LNCaP clone FGC (cell line): ENCODE results near the gene NHERF1.

Source experiments
- DNase-seq: peaks from one replicate; pipeline ENCODE4 v3.0.0-alpha.2; 2011; ENCODE audit warnings: low read depth
- H3K4me3 ChIP-seq: 2 replicates; pipeline ENCODE4 v1.5.1; 2011; ENCODE audit warnings: mild to moderate bottlenecking, low read depth, low read length, control low read depth
- TF ChIP-seq, protein P1 (sequence below): IDR thresholded peaks from 2 replicates; pipeline ENCODE4 v1.5.1; 2012; ENCODE audit warnings: mild to moderate bottlenecking; ENCODE audit not compliant: control insufficient read depth, insufficient read depth; ENCODE audit errors: extremely low read depth

NHERF1 gene

DNA sequence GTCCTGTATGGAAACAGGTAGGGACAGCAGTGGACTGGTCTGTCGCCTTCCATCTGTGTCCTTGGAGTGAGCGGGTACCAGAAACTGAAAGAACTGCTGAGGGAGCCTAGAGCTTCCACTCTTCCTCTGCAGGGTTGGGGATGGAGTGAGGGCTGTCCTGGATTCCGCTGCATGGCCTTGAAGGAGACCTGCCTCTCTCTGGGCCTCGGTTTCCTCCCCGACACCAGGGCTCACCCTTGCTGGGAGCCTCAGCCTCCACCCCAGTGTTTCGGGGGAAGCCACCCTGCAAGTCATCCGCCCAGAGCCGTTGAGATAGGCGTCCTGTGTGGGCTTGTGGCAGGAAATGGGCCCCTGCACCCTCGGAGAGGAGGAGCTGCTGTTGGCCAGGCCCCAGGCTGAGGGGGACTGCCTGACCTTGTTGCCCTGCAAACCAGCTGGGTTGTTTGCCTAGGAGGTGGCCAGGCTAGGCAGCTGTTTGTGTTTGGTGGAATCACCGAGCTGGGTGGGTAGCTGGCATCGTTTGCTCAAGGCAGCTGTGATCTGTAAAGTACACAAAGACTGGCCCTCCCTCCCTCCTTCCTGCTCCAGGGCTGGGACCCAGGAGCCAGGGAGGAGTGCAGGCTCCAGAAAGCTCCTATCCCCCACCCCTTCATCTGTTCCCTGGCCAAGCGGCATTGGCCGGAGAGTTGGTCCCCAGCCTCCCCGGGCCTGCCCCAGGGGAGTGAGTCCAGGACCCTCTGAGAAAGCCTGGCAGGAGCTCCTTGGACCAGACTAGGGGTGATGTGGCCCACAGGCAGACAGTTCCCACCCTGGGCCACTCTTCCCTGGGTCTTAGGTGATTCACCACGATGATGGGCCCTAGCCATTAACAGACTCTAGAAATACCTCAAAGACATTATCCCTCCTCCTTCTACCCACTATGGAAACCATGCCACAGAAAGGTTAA lies 10.1 kb upstream of the NHERF1 start:
- DNase-seq = no peak
- TF ChIP-seq, protein P1, sequence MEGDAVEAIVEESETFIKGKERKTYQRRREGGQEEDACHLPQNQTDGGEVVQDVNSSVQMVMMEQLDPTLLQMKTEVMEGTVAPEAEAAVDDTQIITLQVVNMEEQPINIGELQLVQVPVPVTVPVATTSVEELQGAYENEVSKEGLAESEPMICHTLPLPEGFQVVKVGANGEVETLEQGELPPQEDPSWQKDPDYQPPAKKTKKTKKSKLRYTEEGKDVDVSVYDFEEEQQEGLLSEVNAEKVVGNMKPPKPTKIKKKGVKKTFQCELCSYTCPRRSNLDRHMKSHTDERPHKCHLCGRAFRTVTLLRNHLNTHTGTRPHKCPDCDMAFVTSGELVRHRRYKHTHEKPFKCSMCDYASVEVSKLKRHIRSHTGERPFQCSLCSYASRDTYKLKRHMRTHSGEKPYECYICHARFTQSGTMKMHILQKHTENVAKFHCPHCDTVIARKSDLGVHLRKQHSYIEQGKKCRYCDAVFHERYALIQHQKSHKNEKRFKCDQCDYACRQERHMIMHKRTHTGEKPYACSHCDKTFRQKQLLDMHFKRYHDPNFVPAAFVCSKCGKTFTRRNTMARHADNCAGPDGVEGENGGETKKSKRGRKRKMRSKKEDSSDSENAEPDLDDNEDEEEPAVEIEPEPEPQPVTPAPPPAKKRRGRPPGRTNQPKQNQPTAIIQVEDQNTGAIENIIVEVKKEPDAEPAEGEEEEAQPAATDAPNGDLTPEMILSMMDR = no peak
- no peak overlapping the region for H3K4me3 ChIP-seq

DNA sequence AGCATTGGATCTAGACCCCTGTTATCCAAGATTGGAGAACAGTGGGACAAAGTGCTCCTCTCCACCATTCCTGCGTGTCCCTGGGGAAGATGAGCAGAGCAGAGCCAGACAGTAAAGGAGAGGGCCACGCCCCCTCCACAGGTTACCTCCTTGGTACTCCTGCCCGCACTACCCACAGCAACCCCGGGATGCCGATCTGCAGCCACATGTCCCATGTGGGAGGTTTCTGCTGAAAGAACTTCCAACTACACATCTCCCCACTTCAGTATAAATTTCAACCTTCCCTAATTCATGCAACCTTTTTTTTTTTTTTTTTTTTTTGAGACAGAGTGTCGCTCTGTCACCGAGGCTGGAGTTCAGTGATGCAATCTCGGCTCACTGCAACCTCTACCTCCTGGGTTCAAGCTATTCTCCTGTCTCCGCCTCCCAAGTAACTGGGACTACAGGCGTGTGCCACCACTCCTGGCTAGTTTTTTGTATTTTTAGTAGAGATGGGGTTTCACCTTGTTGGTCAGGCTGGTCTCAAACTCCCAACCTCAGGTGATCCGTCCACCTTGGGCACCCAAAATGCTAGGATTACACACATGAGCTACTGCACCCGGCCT lies 9.1 kb upstream of the NHERF1 start:
- DNase-seq = no peak
- TF ChIP-seq, protein P1 = no peak
- H3K4me3 ChIP-seq = no peak overlapping the region

DNA sequence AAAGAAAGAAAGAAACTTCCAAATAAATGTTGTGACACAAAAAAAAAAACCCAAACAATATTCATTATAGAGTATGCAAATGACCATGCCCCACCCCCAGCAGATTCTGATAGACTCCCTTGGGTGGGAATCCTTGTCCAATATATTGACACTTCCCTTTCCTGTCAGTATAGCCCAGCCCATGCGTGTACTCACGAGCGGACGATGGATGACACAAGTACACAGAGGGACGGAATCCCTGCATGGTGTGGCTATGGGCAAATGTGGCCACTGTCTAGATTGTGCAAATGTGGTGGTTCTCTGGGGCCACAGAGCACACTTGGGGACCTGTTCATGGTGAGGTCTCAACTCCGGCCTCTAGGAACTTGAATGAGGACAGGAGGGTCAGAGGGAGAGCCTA lies 8.3 kb upstream of the NHERF1 start:
- no peak overlapping the region for H3K4me3 ChIP-seq
- TF ChIP-seq, protein P1 = no peak
- no peak for DNase-seq

DNA sequence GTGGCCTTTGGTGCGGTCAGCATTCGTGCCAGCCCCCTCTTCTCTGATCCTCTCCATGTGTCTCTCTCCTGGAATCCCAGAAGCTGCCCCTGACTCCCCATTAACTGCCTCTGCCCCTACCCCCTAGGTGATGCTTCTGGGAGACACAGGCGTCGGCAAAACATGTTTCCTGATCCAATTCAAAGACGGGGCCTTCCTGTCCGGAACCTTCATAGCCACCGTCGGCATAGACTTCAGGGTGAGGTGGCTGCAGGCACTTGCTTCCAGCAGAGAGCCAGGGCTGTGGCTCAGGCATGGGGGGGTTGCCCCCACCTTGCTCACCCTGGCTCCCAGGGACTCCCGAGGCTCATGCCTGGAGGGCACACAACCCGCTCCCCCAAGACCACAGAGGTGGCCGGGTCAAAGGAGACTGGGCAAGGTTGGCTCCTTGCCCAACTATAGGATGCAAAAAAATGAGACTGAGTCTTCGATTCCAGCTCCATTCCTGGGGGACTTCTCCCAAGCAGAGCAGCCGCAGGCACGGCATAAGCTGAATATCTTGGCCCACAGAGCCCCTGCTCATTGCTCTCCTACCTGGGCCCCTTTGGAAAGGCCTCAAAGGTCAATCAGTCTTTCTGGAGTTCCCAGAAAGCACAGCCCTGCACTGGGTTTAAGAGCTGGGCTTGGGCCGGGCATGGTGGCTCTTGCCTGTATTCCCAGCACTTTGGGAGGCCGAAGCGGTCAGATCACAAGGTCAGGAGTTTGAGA lies 7.6 kb upstream of the NHERF1 start:
- no peak for DNase-seq
- H3K4me3 ChIP-seq = no peak overlapping the region
- TF ChIP-seq, protein P1 = no peak

DNA sequence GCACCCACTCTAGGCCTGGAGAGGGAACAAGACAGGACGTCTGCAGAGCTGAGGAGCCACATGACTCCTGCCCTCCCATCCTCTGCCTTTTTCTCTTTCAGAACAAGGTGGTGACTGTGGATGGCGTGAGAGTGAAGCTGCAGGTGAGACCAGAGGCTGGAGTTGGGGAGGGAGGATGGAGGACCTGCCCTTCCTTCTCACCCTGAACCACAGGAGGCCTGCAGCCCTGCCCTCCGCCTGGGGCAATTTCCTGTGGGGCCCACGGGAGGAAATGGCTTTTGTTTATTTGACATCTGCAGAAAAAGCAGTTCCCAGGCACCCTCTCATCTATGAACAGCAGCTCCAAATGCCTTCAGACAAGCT lies 6.3 kb upstream of the NHERF1 start:
- DNase-seq = no peak
- TF ChIP-seq, protein P1 = no peak
- H3K4me3 ChIP-seq = no peak overlapping the region

DNA sequence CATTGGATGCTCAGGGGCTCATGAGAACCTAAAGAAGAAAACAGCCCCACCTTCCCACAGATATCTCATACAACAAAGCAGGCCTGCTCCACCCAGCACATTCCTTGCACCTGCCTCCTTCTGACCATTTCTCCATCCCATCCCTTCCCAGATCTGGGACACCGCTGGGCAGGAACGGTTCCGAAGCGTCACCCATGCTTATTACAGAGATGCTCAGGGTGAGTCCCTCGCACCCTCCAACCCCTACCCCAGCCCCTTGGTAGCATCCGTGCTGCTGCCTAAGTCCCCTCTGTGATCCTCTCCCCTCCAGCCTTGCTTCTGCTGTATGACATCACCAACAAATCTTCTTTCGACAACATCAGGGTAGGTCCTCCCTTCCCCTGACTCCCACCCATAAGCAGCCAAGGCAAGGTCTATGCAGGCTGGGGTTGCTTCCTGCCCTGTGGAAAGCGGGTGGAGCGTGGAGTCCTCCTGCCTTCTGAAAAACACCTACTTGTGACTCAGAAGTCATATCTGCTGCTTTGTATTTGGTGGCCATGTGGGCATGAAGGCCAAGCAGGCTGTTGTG lies 5.4 kb upstream of the NHERF1 start:
- no peak overlapping the region for H3K4me3 ChIP-seq
- TF ChIP-seq, protein P1 = no peak
- DNase-seq = no peak
